ENCODE measurements around the gene PITHD1. TPM values are rescaled to one million over a fixed set of nuclear protein-coding genes. Genes with fewer than 3 reads are reported as not detected.

PITHD1 gene
- total and polyA plus RNA-seq, 10 of the 15 experiments (the other 5 are each of a cell fraction or from before 2014, with no cell fraction given) = 23.7 to 82.2 (median 67.0) TPM

GRCh38 chr1:23757812-23758211, 20.4 kb upstream of the PITHD1 start (continued):
- TF ChIP-seq ATF3 (IDR thresholded peaks at IDR 0.05; ENCODE audit: borderline replicate concordance, extremely low read depth, low read depth, low read length) = no peak

GRCh38 chr1:23759277-23759676, 18.9 kb upstream of the PITHD1 start:
- H3K36me3 ChIP-seq (ENCODE audit: control insufficient read depth in 2 of 2, insufficient read depth in 2 of 2, low read length in 1 of 2) = peaks cover 33 to 47% of the 10 kb centered on the region in 2 experiments
- H3K9ac ChIP-seq (ENCODE audit: control insufficient read depth, insufficient read depth, low read length) = no peak overlapping the region
- no peaks in the 10 kb centered on the region for H3K79me2 ChIP-seq (ENCODE audit: control insufficient read depth, insufficient read depth, low read length)
- no peak overlapping the region for H2AFZ ChIP-seq (ENCODE audit: control insufficient read depth, low read depth, low read length)
- ATAC-seq = no peak
- ChIA-PET SMC1A (ENCODE audit: uncharacterized antibody, unreplicated experiment) (no interaction called here), POLR2A (interaction anchor here (0.6 kb wide), 1 partner anchor 38 kb away, joined by 5 read pairs; no protein-coding TSS in a partner anchor), RAD21 (ENCODE audit: unreplicated experiment) (no interaction called here), CTCF (interaction anchor here (1.1 kb wide), 1 partner anchor 12 kb away, joined by 3 read pairs; no protein-coding TSS in a partner anchor)
- in situ Hi-C loops (cut with MboI) (no loop called here), intact Hi-C loops (cut with micrococcal nuclease; ENCODE audit: unreplicated experiment) (no loop called here)
- H3K9me3 ChIP-seq (replicated peaks; ENCODE audit: control insufficient read depth, insufficient read depth, low read length) = no peaks in the 10 kb centered on the region
- H3K27me3 ChIP-seq (replicated peaks in 1 of 2; ENCODE audit: control insufficient read depth in 2 of 2, insufficient read depth in 2 of 2, low read length in 1 of 2) = no peaks in the 10 kb centered on the region
- peaks cover 2% of the 10 kb centered on the region; the same call in 1 of the 2 replicates for H4K20me1 ChIP-seq (ENCODE audit: control insufficient read depth, insufficient read depth)
- WGBS (ENCODE audit: insufficient coverage, insufficient replicate concordance, low lambda C conversion rate, missing lambda C conversion rate) = 97% methylated on average over 4 of the region's 4 CpGs
- H3K27ac ChIP-seq (ENCODE audit: control insufficient read depth, insufficient read depth) = no peak overlapping the region
- no peak for DNase-seq (ENCODE audit: low read depth, low spot score)
- no peak overlapping the region for H3K4me3 ChIP-seq
- no peak for FAIRE-seq
- no peak overlapping the region for H3K4me2 ChIP-seq (ENCODE audit: control insufficient read depth, insufficient read depth)
- no peaks in the 10 kb centered on the region for H3K4me1 ChIP-seq (ENCODE audit: control insufficient read depth, insufficient read depth, low read length)
- BruUV-seq (replicated peaks) = no TSS peak
- no peak for TF ChIP-seq ZNF207 (IDR thresholded peaks at IDR 0.05; ENCODE audit: borderline replicate concordance)
- no peak for TF ChIP-seq LARP7 (IDR thresholded peaks at IDR 0.05)
- no peak for TF ChIP-seq CREM (IDR thresholded peaks at IDR 0.05; ENCODE audit: low read depth)
- TF ChIP-seq SREBF2 (IDR thresholded peaks at IDR 0.05; ENCODE audit: low read length) = no peak
- TF ChIP-seq ZNF687 (IDR thresholded peaks at IDR 0.05) = no peak
- TF ChIP-seq ZNF592 (IDR thresholded peaks at IDR 0.05) = no peak
- TF ChIP-seq PRDM15 (CRISPR knock-in tag; IDR thresholded peaks at IDR 0.05) = no peak
- no peak for TF ChIP-seq SMAD1 (IDR thresholded peaks at IDR 0.05; ENCODE audit: low read depth, partially characterized antibody)

Measured in GM12878 (cell line).